ENCODE measurements around the gene MEDAG.

- TF ChIP-seq, protein P1, sequence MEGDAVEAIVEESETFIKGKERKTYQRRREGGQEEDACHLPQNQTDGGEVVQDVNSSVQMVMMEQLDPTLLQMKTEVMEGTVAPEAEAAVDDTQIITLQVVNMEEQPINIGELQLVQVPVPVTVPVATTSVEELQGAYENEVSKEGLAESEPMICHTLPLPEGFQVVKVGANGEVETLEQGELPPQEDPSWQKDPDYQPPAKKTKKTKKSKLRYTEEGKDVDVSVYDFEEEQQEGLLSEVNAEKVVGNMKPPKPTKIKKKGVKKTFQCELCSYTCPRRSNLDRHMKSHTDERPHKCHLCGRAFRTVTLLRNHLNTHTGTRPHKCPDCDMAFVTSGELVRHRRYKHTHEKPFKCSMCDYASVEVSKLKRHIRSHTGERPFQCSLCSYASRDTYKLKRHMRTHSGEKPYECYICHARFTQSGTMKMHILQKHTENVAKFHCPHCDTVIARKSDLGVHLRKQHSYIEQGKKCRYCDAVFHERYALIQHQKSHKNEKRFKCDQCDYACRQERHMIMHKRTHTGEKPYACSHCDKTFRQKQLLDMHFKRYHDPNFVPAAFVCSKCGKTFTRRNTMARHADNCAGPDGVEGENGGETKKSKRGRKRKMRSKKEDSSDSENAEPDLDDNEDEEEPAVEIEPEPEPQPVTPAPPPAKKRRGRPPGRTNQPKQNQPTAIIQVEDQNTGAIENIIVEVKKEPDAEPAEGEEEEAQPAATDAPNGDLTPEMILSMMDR (IDR thresholded peaks at IDR 0.05; ENCODE audit: extremely low read depth in 1 of 2, insufficient read depth in 1 of 2, low read depth in 1 of 2, low read length in 2 of 2): no peak
- no peak for TF ChIP-seq MAX (IDR thresholded peaks at IDR 0.05; ENCODE audit: insufficient read depth, insufficient read length)
- no peak for TF ChIP-seq EZH2 (IDR thresholded peaks at IDR 0.05; ENCODE audit: borderline replicate concordance, low read depth, low read length, severe bottlenecking)
These were observed 30.9 kb downstream of the MEDAG start for GRCh38 chr13:30936971-30937370.

Measured in endothelial cell of umbilical vein (primary cell).